ENCODE data around the gene DAW1. TPM values are rescaled to one million over a fixed set of nuclear protein-coding genes. Genes with fewer than 3 reads are reported as not detected.
A peak's percentile ranks its signal among the peaks of the same experiment; 100 is the strongest.

DAW1 gene
- total RNA-seq, 1 donor = under 0.01 TPM

DNA sequence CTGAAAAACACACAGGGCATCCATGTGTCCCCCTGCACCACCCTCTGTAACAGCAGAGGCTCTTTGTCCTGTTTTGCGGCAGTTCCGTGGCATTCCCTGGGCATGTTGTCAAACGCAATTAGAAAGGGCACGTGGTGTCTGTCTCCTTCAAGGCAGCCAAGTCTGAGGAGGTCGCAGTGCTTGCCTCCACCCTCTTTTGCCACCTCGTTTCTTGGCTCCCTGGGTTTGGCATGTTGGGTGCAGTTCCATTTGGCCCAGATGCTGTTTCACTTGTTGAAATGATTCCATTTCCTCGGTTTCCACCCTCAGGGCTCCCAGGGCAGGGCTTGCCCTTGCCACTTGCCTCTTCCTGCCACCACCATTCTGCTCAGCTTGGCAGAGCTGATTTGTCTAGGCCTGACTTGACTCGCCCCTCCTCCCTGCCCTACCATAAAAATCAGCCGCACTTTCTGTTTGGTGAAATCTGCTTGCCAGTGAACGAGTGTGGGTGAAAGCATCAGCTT lies 45.4 kb upstream of the DAW1 start:
- peak overlapping the region; percentile 68 for H2AFZ ChIP-seq (ENCODE audit: low read length)
- peak overlapping the region; percentile 16 for H3K4me2 ChIP-seq (ENCODE audit: insufficient read depth, low read length)
- no peak for DNase-seq (ENCODE audit: insufficient read length, low spot score, missing footprints)

GRCh38 chr2:227826563-227826962 lies 44.9 kb upstream of the DAW1 start:
- no peak for DNase-seq (ENCODE audit: insufficient read length, low spot score, missing footprints)
- Histone ChIP-seq H3K79me2 (ENCODE audit: insufficient read depth, low read length) (no peaks in the 10 kb centered on the region), H3K4me3 (ENCODE audit: insufficient read depth, low read length) (no peak overlapping the region), H4K20me1 (ENCODE audit: insufficient read depth, low read length) (no peaks in the 10 kb centered on the region), H3K36me3 (ENCODE audit: insufficient read depth, low read length) (no peaks in the 10 kb centered on the region), H3K4me2 (ENCODE audit: insufficient read depth, low read length) (peak overlapping the region; percentile 16), H3K27me3 (ENCODE audit: insufficient read depth, low read length) (no peaks in the 10 kb centered on the region), H2AFZ (ENCODE audit: low read length) (peak overlapping the region; percentile 56), H3K27ac (ENCODE audit: low read depth, low read length) (no peak overlapping the region), H3K9me3 (ENCODE audit: low read depth, low read length) (no peaks in the 10 kb centered on the region), H3K4me1 (ENCODE audit: insufficient read depth, low read length) (no peaks in the 10 kb centered on the region)
- TF ChIP-seq, protein P1, sequence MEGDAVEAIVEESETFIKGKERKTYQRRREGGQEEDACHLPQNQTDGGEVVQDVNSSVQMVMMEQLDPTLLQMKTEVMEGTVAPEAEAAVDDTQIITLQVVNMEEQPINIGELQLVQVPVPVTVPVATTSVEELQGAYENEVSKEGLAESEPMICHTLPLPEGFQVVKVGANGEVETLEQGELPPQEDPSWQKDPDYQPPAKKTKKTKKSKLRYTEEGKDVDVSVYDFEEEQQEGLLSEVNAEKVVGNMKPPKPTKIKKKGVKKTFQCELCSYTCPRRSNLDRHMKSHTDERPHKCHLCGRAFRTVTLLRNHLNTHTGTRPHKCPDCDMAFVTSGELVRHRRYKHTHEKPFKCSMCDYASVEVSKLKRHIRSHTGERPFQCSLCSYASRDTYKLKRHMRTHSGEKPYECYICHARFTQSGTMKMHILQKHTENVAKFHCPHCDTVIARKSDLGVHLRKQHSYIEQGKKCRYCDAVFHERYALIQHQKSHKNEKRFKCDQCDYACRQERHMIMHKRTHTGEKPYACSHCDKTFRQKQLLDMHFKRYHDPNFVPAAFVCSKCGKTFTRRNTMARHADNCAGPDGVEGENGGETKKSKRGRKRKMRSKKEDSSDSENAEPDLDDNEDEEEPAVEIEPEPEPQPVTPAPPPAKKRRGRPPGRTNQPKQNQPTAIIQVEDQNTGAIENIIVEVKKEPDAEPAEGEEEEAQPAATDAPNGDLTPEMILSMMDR (IDR thresholded peaks at IDR 0.05; ENCODE audit: extremely low read depth, low read depth, low read length) = no peak

More for the DNA sequence above, 45.4 kb upstream of the DAW1 start:
- H3K4me3 ChIP-seq (ENCODE audit: insufficient read depth, low read length) = no peak overlapping the region
- TF ChIP-seq, protein P1 (IDR thresholded peaks at IDR 0.05; ENCODE audit: extremely low read depth, low read depth, low read length) = no peak
- no peaks in the 10 kb centered on the region for H3K4me1 ChIP-seq (ENCODE audit: insufficient read depth, low read length)
- no peaks in the 10 kb centered on the region for H3K27me3 ChIP-seq (ENCODE audit: insufficient read depth, low read length)
- H3K9me3 ChIP-seq (ENCODE audit: low read depth, low read length) = no peaks in the 10 kb centered on the region
- no peaks in the 10 kb centered on the region for H4K20me1 ChIP-seq (ENCODE audit: insufficient read depth, low read length)
- no peaks in the 10 kb centered on the region for H3K36me3 ChIP-seq (ENCODE audit: insufficient read depth, low read length)
- no peaks in the 10 kb centered on the region for H3K79me2 ChIP-seq (ENCODE audit: insufficient read depth, low read length)
- no peak overlapping the region for H3K27ac ChIP-seq (ENCODE audit: low read depth, low read length)

DNA sequence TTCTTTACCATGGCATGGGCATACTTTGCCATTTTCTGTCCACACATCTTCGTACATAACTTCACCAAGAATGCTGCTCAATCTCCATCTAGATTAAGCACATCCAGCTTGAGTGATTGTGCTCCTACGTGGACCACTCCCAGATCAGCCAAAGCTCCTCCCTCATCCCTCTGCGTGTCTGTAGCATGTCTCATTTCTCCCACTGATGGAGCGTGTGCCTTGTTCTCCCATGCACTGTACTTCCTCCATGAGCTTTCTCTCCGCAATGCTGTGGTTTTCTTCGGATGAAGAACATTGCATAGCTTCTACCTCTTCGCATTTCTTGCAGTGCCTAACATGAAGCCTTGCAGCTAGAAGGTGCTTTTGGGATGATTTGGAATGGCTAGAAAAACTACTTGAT lies 44.3 kb upstream of the DAW1 start:
- no peaks in the 10 kb centered on the region for H4K20me1 ChIP-seq (ENCODE audit: insufficient read depth, low read length)
- no peaks in the 10 kb centered on the region for H3K4me1 ChIP-seq (ENCODE audit: insufficient read depth, low read length)
- H3K27ac ChIP-seq (ENCODE audit: low read depth, low read length) = no peak overlapping the region
- no peaks in the 10 kb centered on the region for H3K36me3 ChIP-seq (ENCODE audit: insufficient read depth, low read length)
- H3K9me3 ChIP-seq (ENCODE audit: low read depth, low read length) = no peaks in the 10 kb centered on the region
- no peak overlapping the region for H3K4me2 ChIP-seq (ENCODE audit: insufficient read depth, low read length)
- H3K79me2 ChIP-seq (ENCODE audit: insufficient read depth, low read length) = no peaks in the 10 kb centered on the region
- no peak for DNase-seq (ENCODE audit: insufficient read length, low spot score, missing footprints)
- H3K27me3 ChIP-seq (ENCODE audit: insufficient read depth, low read length) = no peaks in the 10 kb centered on the region
- no peak overlapping the region for H3K4me3 ChIP-seq (ENCODE audit: insufficient read depth, low read length)
- TF ChIP-seq, protein P1 (IDR thresholded peaks at IDR 0.05; ENCODE audit: extremely low read depth, low read depth, low read length) = no peak
- no peak overlapping the region for H2AFZ ChIP-seq (ENCODE audit: low read length)

- no peaks in the 10 kb centered on the region for H3K27me3 ChIP-seq (ENCODE audit: insufficient read depth, low read length)
- DNase-seq (ENCODE audit: insufficient read length, low spot score, missing footprints) = no peak
- no peak overlapping the region for H3K4me3 ChIP-seq (ENCODE audit: insufficient read depth, low read length)
- no peak overlapping the region for H2AFZ ChIP-seq (ENCODE audit: low read length)
- TF ChIP-seq, protein P1 (IDR thresholded peaks at IDR 0.05; ENCODE audit: extremely low read depth, low read depth, low read length) = no peak
- no peaks in the 10 kb centered on the region for H3K4me1 ChIP-seq (ENCODE audit: insufficient read depth, low read length)
- H3K9me3 ChIP-seq (ENCODE audit: low read depth, low read length) = no peaks in the 10 kb centered on the region
- no peaks in the 10 kb centered on the region for H3K36me3 ChIP-seq (ENCODE audit: insufficient read depth, low read length)
- no peak overlapping the region for H3K27ac ChIP-seq (ENCODE audit: low read depth, low read length)
- H3K4me2 ChIP-seq (ENCODE audit: insufficient read depth, low read length) = no peak overlapping the region
- H3K79me2 ChIP-seq (ENCODE audit: insufficient read depth, low read length) = no peaks in the 10 kb centered on the region
- no peaks in the 10 kb centered on the region for H4K20me1 ChIP-seq (ENCODE audit: insufficient read depth, low read length)
These were observed 42.9 kb upstream of the DAW1 start for GRCh38 chr2:227828477-227828912.

All from osteoblast (primary cell).